Smooth muscle cell (in vitro differentiated cells): Measurements from ENCODE around the gene INPP5D. TPM values are rescaled to one million over a fixed set of nuclear protein-coding genes. Genes with fewer than 3 reads are reported as not detected.

Experiments used
- DNase-seq: peaks from one replicate; lab custom pipeline; 2025; ENCODE audit not compliant: unreplicated experiment; lab: John Stamatoyannopoulos, UW
- H2AFZ ChIP-seq: fragments of 200-600 bp; sonication (generic); 2 replicates; pipeline ENCODE4 v1.6.0; 2016; ENCODE audit warnings: antibody characterized with exemption, low read depth, mild to moderate bottlenecking
- H3F3A ChIP-seq: fragments of 200-600 bp; sonication (generic); 2 replicates; pipeline ENCODE4 v1.6.0; 2017; ENCODE audit warnings: antibody characterized with exemption, low read depth
- H3K27ac ChIP-seq: fragments of 200-600 bp; sonication (generic); 2 replicates; pipeline ENCODE4 v1.5.1; 2016; ENCODE audit warnings: low read depth, mild to moderate bottlenecking
- H3K27me3 ChIP-seq: fragments of 200-600 bp; sonication (generic); 2 replicates; pipeline ENCODE4 v1.6.1; 2016; ENCODE audit warnings: low read depth, mild to moderate bottlenecking
- H3K36me3 ChIP-seq: fragments of 200-600 bp; sonication (generic); 2 replicates; pipeline ENCODE4 v1.5.1; 2016; ENCODE audit warnings: low read depth
- H3K4me1 ChIP-seq: fragments of 200-600 bp; sonication (generic); 2 replicates; pipeline ENCODE4 v1.5.1; 2016; ENCODE audit warnings: low read depth
- H3K4me2 ChIP-seq: fragments of 200-600 bp; sonication (generic); 2 replicates; pipeline ENCODE4 v1.6.0; 2016; ENCODE audit warnings: mild to moderate bottlenecking
- H3K4me3 ChIP-seq: fragments of 200-600 bp; sonication (generic); 2 replicates; pipeline ENCODE4 v1.5.1; 2016; ENCODE audit warnings: mild to moderate bottlenecking
- H3K79me2 ChIP-seq: fragments of 200-600 bp; sonication (generic); 2 replicates; pipeline ENCODE4 v1.6.0; 2016; ENCODE audit warnings: low read depth, mild to moderate bottlenecking
- H3K9ac ChIP-seq: fragments of 200-600 bp; sonication (generic); 2 replicates; pipeline ENCODE4 v1.6.0; 2016; ENCODE audit warnings: low read depth
- H3K9me3 ChIP-seq: fragments of 200-600 bp; sonication (generic); replicated peaks from 2 replicates; pipeline ENCODE4 v1.5.1; 2016; ENCODE audit warnings: low read depth
- H4K20me1 ChIP-seq: fragments of 200-600 bp; sonication (generic); 2 replicates; pipeline ENCODE4 v1.6.0; 2016; ENCODE audit warnings: low read depth
- CTCF ChIP-seq: fragments of 200-600 bp; sonication (generic); IDR thresholded peaks from 2 replicates; pipeline ENCODE4 v1.5.1; 2017; ENCODE audit warnings: borderline replicate concordance, mild to moderate bottlenecking, antibody characterized with exemption; ENCODE audit not compliant: insufficient read depth, poor library complexity, severe bottlenecking
- WGBS: methylation state at CpG from one replicate; pipeline ENCODE4 v1.1.7; 2016; ENCODE audit warnings: low lambda C conversion rate; 5-methylcytosine and 5-hydroxymethylcytosine counted together
- polyA plus RNA-seq: library from polyadenylated mRNA; unstranded; fragments of >200 nt; fragmentation: Nextera tagmentation; extraction: Ambion mirVana; gene quantifications from 2 replicates; pipeline ENCODE4 v1.2.1, GENCODE V29; 2016
- total RNA-seq: library from RNA; depleted of rRNA; stranded (reverse); fragments of >200 nt; gene quantifications from 2 replicates; pipeline ENCODE4 v1.2.3, GENCODE V29; 2014

Gene INPP5D
- total and polyA plus RNA-seq, 2 experiments from 2014 or later, result 5.6 to 17.8 TPM

GRCh38 chr2:233141901-233142300 is 81.8 kb downstream of the INPP5D start:
- no peak overlapping the region for H2AFZ ChIP-seq
- peaks cover 4% of the 10 kb centered on the region for H3K27me3 ChIP-seq
- H3K79me2 ChIP-seq, result no peaks in the 10 kb centered on the region
- H3K4me2 ChIP-seq, result no peak overlapping the region
- no peaks in the 10 kb centered on the region for H3K36me3 ChIP-seq
- peaks cover 7% of the 10 kb centered on the region for H3K4me1 ChIP-seq
- H3K4me3 ChIP-seq, result no peak overlapping the region
- DNase-seq, result no peak
- H3F3A ChIP-seq, result no peaks in the 10 kb centered on the region
- no peak overlapping the region for H3K27ac ChIP-seq
- no peak for TF ChIP-seq CTCF
- no peak overlapping the region for H3K9ac ChIP-seq
- no peaks in the 10 kb centered on the region for H4K20me1 ChIP-seq
- 48% methylated on average over 4 of the region's 4 CpGs for WGBS
- H3K9me3 ChIP-seq, result no peaks in the 10 kb centered on the region

- Histone ChIP-seq H3K36me3 (no peaks in the 10 kb centered on the region), H3K9ac (no peak overlapping the region), H3K9me3 (no peaks in the 10 kb centered on the region), H3K27me3 (peaks cover 4% of the 10 kb centered on the region), H4K20me1 (no peaks in the 10 kb centered on the region), H3K4me1 (peaks cover 7% of the 10 kb centered on the region), H3F3A (no peaks in the 10 kb centered on the region), H3K79me2 (no peaks in the 10 kb centered on the region), H3K4me3 (no peak overlapping the region), H2AFZ (no peak overlapping the region), H3K4me2 (no peak overlapping the region), H3K27ac (no peak overlapping the region)
- no peak for TF ChIP-seq CTCF
- WGBS, result 80% methylated on average over 6 of the region's 6 CpGs
- DNase-seq, result no peak
These were observed 82.3 kb downstream of the INPP5D start for GRCh38 chr2:233142355-233142897.

DNA sequence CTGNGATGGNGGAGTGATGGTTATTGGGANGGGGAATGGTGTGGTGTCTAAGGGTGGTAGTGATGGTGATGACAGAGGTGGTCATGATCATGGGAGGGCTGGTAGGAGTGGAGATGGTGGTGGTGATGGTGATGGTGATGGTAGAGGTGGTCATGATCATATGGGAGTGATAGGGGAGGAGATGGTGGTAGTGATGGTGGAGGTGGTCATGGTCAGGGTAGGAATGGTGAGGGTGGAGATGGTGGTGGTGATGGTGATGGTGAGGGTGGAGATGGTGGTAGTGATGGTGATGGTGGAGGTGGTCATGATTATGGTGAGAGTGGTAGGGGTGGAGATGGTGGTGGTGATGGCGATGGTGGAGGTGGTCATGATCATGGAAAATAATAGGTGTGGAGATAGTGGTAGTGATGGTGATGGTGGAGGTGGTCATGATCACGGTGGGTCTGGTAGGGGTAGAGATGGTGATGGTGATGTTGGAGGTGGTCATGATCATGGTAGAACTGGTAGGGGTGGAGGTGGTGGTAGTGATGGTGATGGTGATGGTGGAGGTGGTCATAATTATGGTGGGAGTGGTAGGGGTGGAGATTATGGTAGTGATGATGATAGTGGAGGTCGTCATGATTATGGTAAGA is 83.7 kb downstream of the INPP5D start:
- Histone ChIP-seq H3K27me3 (peaks cover 4% of the 10 kb centered on the region), H3K27ac (no peak overlapping the region), H3K4me1 (peaks cover 7% of the 10 kb centered on the region), H3K9me3 (no peaks in the 10 kb centered on the region), H3K79me2 (no peaks in the 10 kb centered on the region), H4K20me1 (no peaks in the 10 kb centered on the region), H3F3A (no peaks in the 10 kb centered on the region), H3K4me2 (no peak overlapping the region), H3K4me3 (no peak overlapping the region), H3K36me3 (no peaks in the 10 kb centered on the region), H2AFZ (no peak overlapping the region), H3K9ac (no peak overlapping the region)
- no peak for TF ChIP-seq CTCF
- DNase-seq, result no peak
- 100% methylated on average over 3 of the region's 3 CpGs for WGBS

DNA sequence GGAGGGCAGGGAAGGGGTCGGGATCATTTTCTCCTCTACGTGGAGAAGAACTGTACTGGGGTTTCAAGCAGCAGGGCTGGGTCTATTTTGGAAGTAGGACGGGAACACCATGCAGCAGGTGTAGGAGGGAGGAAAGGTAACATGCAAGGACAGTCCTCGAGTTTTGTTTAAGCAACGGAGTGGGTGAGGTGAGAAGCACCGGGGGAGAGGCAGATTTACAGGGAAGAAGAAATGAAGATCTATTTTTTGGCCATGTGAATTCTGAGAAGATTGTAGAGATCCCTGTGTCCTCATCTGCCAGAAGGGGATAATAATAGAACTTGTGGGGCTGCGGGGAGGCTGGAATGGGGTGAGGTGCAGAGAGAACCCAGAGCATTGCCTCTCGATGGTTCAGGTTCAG is 85.6 kb downstream of the INPP5D start:
- Histone ChIP-seq H3K4me1 (no peaks in the 10 kb centered on the region), H4K20me1 (no peaks in the 10 kb centered on the region), H3K9me3 (no peaks in the 10 kb centered on the region), H3K9ac (no peak overlapping the region), H3K27me3 (no peaks in the 10 kb centered on the region), H3K4me2 (no peak overlapping the region), H3K79me2 (no peaks in the 10 kb centered on the region), H2AFZ (no peak overlapping the region), H3K4me3 (no peak overlapping the region), H3K27ac (no peak overlapping the region), H3K36me3 (no peaks in the 10 kb centered on the region), H3F3A (no peaks in the 10 kb centered on the region)
- TF ChIP-seq CTCF, result no peak
- DNase-seq, result no peak
- 94% methylated on average over 8 of the region's 8 CpGs for whole genome bisulfite sequencing
